Loucy (cell line): ENCODE data around the gene FHIT.

ENCODE experiments used
- CTCF ChIP-seq: fragments of 200-600 bp; sonication (generic); conservative IDR thresholded peaks from 2 replicates; pipeline ENCODE4 v1.5.1; 2014; ENCODE audit warnings: mild to moderate bottlenecking, antibody characterized with exemption, low read length
- EZH2phosphoT487 ChIP-seq: fragments of 200-600 bp; IDR thresholded peaks from 2 replicates; pipeline ENCODE4 v1.6.1; 2018; ENCODE audit warnings: antibody characterized with exemption, mild to moderate bottlenecking, moderate library complexity, borderline replicate concordance

DNA sequence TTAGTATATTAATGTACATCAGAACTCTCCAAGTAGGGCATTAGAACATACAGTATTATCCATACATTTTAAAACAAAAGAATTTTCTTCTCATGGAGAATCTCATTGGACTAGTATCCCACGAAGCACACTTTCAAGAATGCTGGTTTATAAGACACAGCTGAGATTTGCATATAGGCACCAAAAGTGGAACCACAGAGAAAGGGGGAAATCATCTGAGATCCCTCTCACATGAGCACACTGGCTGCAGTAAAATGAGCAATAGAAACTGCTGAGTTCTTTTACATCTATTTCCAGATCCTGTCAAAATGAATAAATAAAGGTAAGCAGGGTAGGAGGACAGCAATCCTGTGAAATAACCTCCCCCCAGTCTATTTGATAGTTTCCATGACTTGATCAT, 665.3 kb downstream of the FHIT start:
- TF ChIP-seq CTCF (no peak), EZH2phosphoT487 (no peak)
